Esophagus squamous epithelium (tissue), 4 donors: ENCODE data around the gene WFDC5.

Source experiments
- CTCF ChIP-seq, 6 experiments: fragments of 450-650 bp in 4 of 6; fragments of 200-600 bp in 2 of 6; sonication (generic) in 2 of 6; IDR thresholded peaks; one replicate each; pipeline ENCODE4 v1.5.1; 2016 to 2019; ENCODE audit warnings: antibody characterized with exemption in 6 of 6, mild to moderate bottlenecking in 4 of 6, moderate library complexity in 4 of 6
- POLR2A ChIP-seq, 4 donors: fragments of 450-650 bp; IDR thresholded peaks; one replicate each; pipeline ENCODE4 v1.6.1; 2017; ENCODE audit warnings: antibody characterized with exemption in 4 of 4, mild to moderate bottlenecking in 4 of 4, moderate library complexity in 3 of 4

- TF ChIP-seq CTCF (IDR thresholded peaks at IDR 0.05), result no peak
- TF ChIP-seq POLR2A (IDR thresholded peaks at IDR 0.05), result no peak
Observed at GRCh38 chr20:45069261-45069660, 45.7 kb downstream of the WFDC5 start.
